Activated CD4-positive, alpha-beta T cell treated with anti-CD3 and anti-CD28 coated beads, Interleukin-2, amount 50 U/mL, for 1 hour (primary cell): ENCODE data around the gene BBS2.

Experiments
- DNase-seq: peaks from one replicate; pipeline ENCODE4 v3.0.0-alpha.2; 2020

BBS2 gene

GRCh38 chr16:56519459-56520250, at the start of gene BBS2:
Gene BBS2, minus strand, starts transcription at chr16:56520024. Its CDS starts 162 bp downstream, at chr16:56519862.
- DNase-seq = peak; percentile 91

GRCh38 chr16:56564793-56565477, 45.1 kb upstream of the BBS2 start, which contains the start of gene MT4:
Gene MT4, plus strand, starts transcription at chr16:56565073. Its CDS starts 56 bp downstream, at chr16:56565129.
- no peak for DNase-seq

- no peak for DNase-seq
Observed at GRCh38 chr16:56561126-56561525, 41.3 kb upstream of the BBS2 start.

- DNase-seq = no peak
Observed at GRCh38 chr16:56560447-56560846, 40.6 kb upstream of the BBS2 start.

- DNase-seq = no peak
Observed at GRCh38 chr16:56559109-56559508, 39.3 kb upstream of the BBS2 start.

- DNase-seq = no peak
Observed at GRCh38 chr16:56558024-56558747, 38.4 kb upstream of the BBS2 start.

- DNase-seq = no peak
Observed at GRCh38 chr16:56554441-56554840, 34.6 kb upstream of the BBS2 start.

GRCh38 chr16:56551796-56552738, 32.2 kb upstream of the BBS2 start:
- no peak for DNase-seq

GRCh38 chr16:56549744-56550385, 30.0 kb upstream of the BBS2 start:
- DNase-seq = no peak

- DNase-seq = no peak
Observed at GRCh38 chr16:56549161-56549560, 29.3 kb upstream of the BBS2 start.

- DNase-seq = no peak
Observed at GRCh38 chr16:56547949-56548567, 28.2 kb upstream of the BBS2 start.

- DNase-seq = no peak
Observed at GRCh38 chr16:56547120-56547948, 27.5 kb upstream of the BBS2 start.

GRCh38 chr16:56542039-56542438, 22.2 kb upstream of the BBS2 start:
- DNase-seq = no peak

- DNase-seq = no peak
Observed at GRCh38 chr16:56539656-56540055, 19.8 kb upstream of the BBS2 start.

GRCh38 chr16:56538331-56538730, 18.5 kb upstream of the BBS2 start:
- no peak for DNase-seq

GRCh38 chr16:56534847-56535383, 15.1 kb upstream of the BBS2 start:
- no peak for DNase-seq

GRCh38 chr16:56532714-56533113, 12.9 kb upstream of the BBS2 start:
- no peak for DNase-seq

GRCh38 chr16:56530872-56531271, 11.0 kb upstream of the BBS2 start:
- no peak for DNase-seq

GRCh38 chr16:56525236-56525635, 5.4 kb upstream of the BBS2 start:
- DNase-seq = no peak

- no peak for DNase-seq
Observed at GRCh38 chr16:56520251-56520577, 390 bp upstream of the BBS2 start.
